Mesenteric fat pad (tissue), 1 donor: ENCODE results near the gene IL36G. TPM values are rescaled to one million over a fixed set of nuclear protein-coding genes. Genes with fewer than 3 reads are reported as not detected.

Experiments
- DNase-seq: peaks from one replicate; pipeline ENCODE4 v3.0.0-alpha.2; 2020; ENCODE audit warnings: low spot score
- total RNA-seq: library from RNA; stranded (reverse); fragmentation: NEBNext Ultra II Directional; extraction: Animal tissue kit (Norgen Biotek cat#: 25700); gene quantifications from one replicate; pipeline ENCODE4 v1.2.1, GENCODE V29; 2021
- donor health status: DM: yes; HTN: yes; CAD: no.

Gene IL36G
- total RNA-seq, 1 donor from 2014 or later, result not detected

GRCh38 chr2:112972423-112973086 is 5.3 kb upstream of the IL36G start:
- DNase-seq, result no peak

DNA sequence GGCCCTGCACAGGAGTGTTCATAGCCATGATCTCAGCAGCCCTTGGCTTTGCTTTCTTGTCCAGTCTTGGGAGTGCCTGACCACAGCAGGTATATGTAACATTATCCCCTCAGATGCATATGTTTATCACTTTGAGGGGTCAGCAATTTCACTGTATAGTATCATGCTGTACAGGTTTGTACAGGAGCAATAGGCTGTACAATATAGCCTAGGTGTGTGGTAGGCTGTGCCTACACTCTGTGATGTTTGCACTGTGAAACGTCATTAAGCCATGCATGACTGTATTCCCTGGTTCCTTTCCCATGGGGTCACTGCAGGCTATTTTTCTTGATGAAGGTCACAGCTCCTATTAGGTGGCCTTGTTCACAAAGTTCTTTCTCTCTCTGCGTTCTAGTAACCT is 4.7 kb upstream of the IL36G start:
- no peak for DNase-seq

GRCh38 chr2:112979731-112980130 is 1.9 kb downstream of the IL36G start:
- DNase-seq, result no peak

- no peak for DNase-seq
Observed at GRCh38 chr2:112980537-112980936, 2.7 kb downstream of the IL36G start.

DNA sequence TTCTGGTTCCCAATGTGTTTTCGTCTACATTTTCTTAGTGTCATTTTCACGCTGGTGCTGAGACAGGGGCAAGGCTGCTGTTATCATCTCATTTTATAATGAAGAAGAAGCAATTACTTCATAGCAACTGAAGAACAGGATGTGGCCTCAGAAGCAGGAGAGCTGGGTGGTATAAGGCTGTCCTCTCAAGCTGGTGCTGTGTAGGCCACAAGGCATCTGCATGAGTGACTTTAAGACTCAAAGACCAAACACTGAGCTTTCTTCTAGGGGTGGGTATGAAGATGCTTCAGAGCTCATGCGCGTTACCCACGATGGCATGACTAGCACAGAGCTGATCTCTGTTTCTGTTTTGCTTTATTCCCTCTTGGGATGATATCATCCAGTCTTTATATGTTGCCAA is 7.3 kb downstream of the IL36G start:
- DNase-seq, result no peak

- DNase-seq, result no peak
Observed at GRCh38 chr2:112989611-112990010, 11.8 kb downstream of the IL36G start.

DNA sequence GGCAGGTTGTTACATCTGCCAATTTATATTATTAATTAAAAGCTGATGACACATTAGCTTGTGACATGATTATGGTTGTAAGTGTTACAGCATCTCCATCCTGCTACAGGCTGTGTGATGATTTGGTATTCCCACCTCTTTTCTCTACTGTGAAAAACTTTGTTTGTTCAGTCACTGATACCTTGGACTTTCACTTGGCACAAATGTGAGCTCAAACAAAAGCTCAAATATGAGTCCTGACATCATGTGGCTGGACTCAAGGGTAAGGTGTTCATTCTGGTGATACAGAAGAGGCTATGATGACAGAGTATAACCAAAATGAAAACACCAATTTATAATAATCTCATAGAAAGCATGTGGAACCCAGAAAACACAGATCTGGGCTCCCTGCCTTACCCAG is 16.0 kb downstream of the IL36G start:
- no peak for DNase-seq

DNA sequence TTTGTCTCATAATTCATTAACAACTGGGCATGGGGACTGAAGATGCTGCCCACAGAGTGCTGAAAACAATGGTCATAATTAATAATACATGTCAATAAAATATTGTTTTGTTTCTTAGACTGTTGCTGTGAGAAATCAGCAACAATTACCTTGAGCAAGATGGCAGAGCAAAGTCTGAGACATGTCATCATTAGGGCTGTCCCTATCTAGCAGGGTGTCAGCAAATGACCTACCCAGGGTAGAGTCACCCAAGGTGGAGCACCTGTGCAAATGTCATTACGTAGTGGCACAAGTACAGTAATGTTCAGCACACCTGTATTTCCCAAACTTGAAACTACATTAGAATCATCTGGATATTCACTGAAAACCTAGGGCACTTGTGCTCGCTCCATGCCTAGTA is 16.8 kb downstream of the IL36G start:
- no peak for DNase-seq

DNA sequence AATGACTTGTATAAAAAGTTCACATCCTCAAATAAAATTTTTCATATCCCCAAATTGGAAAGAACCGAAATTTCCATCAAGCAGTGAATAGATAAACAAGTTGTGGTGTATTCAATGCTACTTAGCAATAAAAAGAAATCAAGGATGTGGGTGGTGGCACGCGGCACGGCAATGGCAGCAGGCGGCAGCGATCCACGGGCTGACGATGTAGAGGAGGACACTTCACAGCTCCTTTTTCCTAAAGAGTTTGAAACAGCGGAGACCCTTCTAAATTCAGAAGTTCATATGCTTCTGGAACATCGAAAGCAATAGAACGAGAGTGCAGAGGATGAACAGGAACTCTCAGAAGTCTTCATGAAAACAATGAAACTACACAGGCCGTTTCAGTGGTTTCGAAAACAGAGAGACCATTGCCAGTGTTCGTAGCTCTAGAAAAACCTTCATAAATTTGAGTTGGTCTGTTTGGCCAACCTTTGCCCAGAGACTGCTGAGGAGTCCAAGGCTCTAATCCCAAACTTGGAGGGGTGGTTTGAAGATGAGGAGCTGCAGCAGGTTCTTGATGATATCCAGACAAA is 17.6 kb downstream of the IL36G start:
- no peak for DNase-seq

- no peak for DNase-seq
Observed at GRCh38 chr2:112996635-112997034, 18.8 kb downstream of the IL36G start.

- DNase-seq, result no peak
Observed at GRCh38 chr2:112997151-112997550, 19.3 kb downstream of the IL36G start.

GRCh38 chr2:113000436-113000835 is 22.6 kb downstream of the IL36G start:
- no peak for DNase-seq

- DNase-seq, result no peak
Observed at GRCh38 chr2:113002677-113003076, 24.9 kb downstream of the IL36G start.

- no peak for DNase-seq
Observed at GRCh38 chr2:113005030-113005509, 27.3 kb downstream of the IL36G start, which contains the start of gene IL36A. IL36A (plus strand) TSS chr2:113005459; CDS start chr2:113005872, 413 bp downstream.

DNA sequence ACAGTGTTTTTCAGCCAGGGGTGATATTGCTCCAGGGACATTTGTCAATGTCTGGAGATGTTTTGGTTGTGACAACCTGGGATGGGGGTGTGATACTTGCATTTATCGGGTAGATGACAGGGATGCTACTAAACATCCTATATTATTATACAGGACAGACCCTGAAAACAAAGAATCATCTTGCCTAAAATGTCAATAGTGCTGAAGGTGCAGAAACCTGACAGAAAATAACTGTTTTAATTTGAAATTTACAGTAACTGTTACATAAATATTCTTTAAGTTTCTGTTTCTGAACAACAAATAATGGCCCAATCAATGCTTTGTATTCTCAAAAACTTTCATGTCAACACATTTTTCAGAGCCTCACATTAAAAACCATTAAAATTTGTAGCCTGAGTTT is 29.4 kb downstream of the IL36G start:
- no peak for DNase-seq

GRCh38 chr2:113009622-113010021 is 31.8 kb downstream of the IL36G start:
- DNase-seq, result no peak

DNA sequence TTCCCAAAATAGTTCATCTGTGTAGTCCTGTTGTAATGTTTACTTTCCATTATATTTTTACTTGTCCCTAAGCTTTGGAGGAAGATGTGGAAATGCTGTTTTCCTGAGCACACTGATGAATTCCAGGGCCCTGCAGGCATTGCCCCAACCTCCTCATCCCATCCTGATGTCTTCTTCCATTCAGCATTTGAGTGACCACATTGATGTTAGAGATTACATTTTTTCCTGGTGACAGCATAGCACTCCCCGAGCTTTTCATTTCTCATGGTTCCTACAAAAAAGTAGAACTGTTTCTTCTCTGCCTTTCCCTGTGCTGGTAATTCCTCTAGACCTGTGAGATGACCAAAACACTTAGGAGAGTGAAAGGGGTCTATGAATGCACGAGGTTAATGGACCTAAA is 32.3 kb downstream of the IL36G start:
- no peak for DNase-seq

DNA sequence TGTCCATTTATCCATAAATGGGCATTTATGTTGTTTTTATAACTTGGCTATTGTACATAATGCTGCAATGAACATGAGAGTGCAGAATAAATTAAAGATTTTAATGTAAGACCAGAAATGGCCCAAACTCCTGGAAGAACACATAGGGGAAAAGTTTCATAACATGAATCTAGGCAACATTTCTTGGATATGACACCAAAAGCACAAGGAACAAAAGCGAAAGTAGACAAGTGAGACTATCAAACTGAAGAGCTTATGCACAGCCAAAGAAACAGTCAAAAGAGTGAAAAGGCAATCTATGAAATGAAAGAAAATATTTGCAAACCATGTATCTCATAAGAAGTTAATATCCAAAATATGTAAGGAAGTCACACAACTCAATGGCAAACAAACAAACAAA is 33.3 kb downstream of the IL36G start:
- no peak for DNase-seq

GRCh38 chr2:113012436-113013335 is 34.9 kb downstream of the IL36G start:
- DNase-seq, result no peak

- no peak for DNase-seq
Observed at GRCh38 chr2:113013336-113013661, 35.5 kb downstream of the IL36G start.

DNA sequence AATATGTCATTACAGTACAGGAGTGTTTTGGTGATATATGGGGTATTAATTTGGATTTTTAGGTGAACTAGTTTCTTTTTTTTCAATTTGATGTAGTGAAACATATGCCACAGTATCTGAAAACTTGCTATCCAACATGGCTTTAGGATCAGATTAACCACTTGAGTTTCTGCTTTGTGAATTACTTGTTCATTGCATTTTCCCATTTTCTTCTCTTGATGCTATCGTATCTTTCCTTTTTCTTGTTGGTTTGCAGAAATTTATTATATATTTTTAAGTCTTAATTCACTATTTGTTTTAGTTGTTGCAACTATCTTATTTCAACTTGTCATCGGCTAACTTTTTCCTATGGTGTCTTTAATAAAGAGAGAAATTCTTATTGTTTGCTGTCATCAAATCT is 36.3 kb downstream of the IL36G start:
- DNase-seq, result no peak

DNA sequence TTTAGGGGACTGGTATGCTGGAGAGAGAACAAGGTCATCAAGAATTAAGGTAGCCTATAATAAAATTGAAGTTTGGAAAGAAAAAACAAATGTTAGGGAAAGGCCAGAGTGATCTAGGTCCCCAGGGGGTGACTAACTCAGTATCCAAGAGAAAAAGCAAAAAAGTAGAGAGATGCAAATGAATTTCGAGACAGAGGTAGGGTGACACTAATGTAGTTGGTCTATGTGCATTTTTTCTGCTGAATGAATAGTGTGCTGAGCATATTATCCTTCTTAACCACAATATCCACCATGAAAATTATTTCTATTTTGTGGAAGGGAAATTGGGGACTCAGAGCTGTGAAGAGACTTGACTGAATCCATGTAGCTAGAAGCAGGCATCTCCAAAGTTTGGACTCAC is 37.2 kb downstream of the IL36G start:
- no peak for DNase-seq
